IMR-90 (cell line): Measurements from ENCODE around the gene FRY. TPM values are rescaled to one million over a fixed set of nuclear protein-coding genes. Genes with fewer than 3 reads are reported as not detected.

Source experiments
- ATAC-seq: fragments of 200-7000 bp; cut with Tn5 transposase; 2 replicates; pipeline ENCODE4 v1.9.1; 2020; ENCODE audit warnings: low read depth, mild to moderate bottlenecking, moderate library complexity
- BruUV-seq: library from RNA; stranded (reverse); fragments of 400-500 nt; replicated peaks from 2 replicates; lab custom pipeline; 2021; lab: Mats Ljungman, UMichigan
- CTCF ChIA-PET: fragments of 300-600 bp; formaldehyde crosslinking; extraction: SDS; loops from one replicate; lab custom pipeline; 2021; ENCODE audit warnings: antibody characterized with exemption; lab: Yijun Ruan, JAX
- POLR2A ChIA-PET: fragments of 300-600 bp; sonication (Branson Sonifier 250); formaldehyde crosslinking; loops from one replicate; lab custom pipeline; 2022; ENCODE audit warnings: antibody characterized with exemption; ENCODE audit not compliant: unreplicated experiment; lab: Charles Lee
- DNase-seq: peaks from one replicate; pipeline ENCODE4 v3.0.0; 2013
- H2AFZ ChIP-seq: replicated peaks from 2 replicates; pipeline ENCODE3; 2013; ENCODE audit warnings: low read length, mild to moderate bottlenecking; ENCODE audit not compliant: poor library complexity
- H2AK5ac ChIP-seq: 2 replicates; pipeline ENCODE4 v1.6.1; 2013; ENCODE audit warnings: low read depth, low read length, inconsistent platforms
- H2AK9ac ChIP-seq: replicated peaks from 2 replicates; pipeline ENCODE3; 2013; ENCODE audit warnings: mild to moderate bottlenecking, low read depth, low read length, moderate library complexity; ENCODE audit not compliant: poor library complexity
- H2BK120ac ChIP-seq: 2 replicates; pipeline ENCODE4 v1.6.1; 2013; ENCODE audit warnings: low read depth, low read length, inconsistent platforms
- H2BK15ac ChIP-seq: 3 replicates; pipeline ENCODE4 v1.6.1; 2013; ENCODE audit warnings: low read depth, low read length, inconsistent platforms
- H2BK20ac ChIP-seq: 2 replicates; pipeline ENCODE4 v1.6.1; 2013; ENCODE audit warnings: low read depth, mild to moderate bottlenecking, inconsistent platforms, low read length, moderate library complexity
- H2BK5ac ChIP-seq: 2 replicates; pipeline ENCODE4 v1.6.1; 2013; ENCODE audit warnings: mild to moderate bottlenecking, low read depth, low read length, inconsistent platforms; ENCODE audit not compliant: poor library complexity, severe bottlenecking
- H3K14ac ChIP-seq: replicated peaks from 2 replicates; pipeline ENCODE4 v1.6.1; 2013; ENCODE audit warnings: low read depth, low read length, inconsistent platforms
- H3K18ac ChIP-seq: 2 replicates; pipeline ENCODE4 v1.6.1; 2013; ENCODE audit warnings: low read depth, low read length, control low read depth
- H3K23ac ChIP-seq: 2 replicates; pipeline ENCODE4 v1.6.1; 2013; ENCODE audit warnings: low read depth, low read length, inconsistent platforms
- H3K27ac ChIP-seq: 2 replicates; pipeline ENCODE4 v1.5.1; 2013; ENCODE audit warnings: mild to moderate bottlenecking, control low read depth, low read length; ENCODE audit not compliant: insufficient read depth
- H3K27me3 ChIP-seq: 2 replicates; pipeline ENCODE4 v1.6.1; 2013; ENCODE audit warnings: low read length; ENCODE audit not compliant: control insufficient read depth, insufficient read depth
- H3K36me3 ChIP-seq: 2 replicates; pipeline ENCODE4 v1.6.1; 2013; ENCODE audit warnings: low read length, mixed read lengths; ENCODE audit not compliant: control insufficient read depth, insufficient read depth
- H3K4ac ChIP-seq: 2 replicates; pipeline ENCODE4 v1.6.1; 2013; ENCODE audit warnings: low read depth, low read length, inconsistent platforms
- H3K4me1 ChIP-seq: 2 replicates; pipeline ENCODE4 v1.6.1; 2013; ENCODE audit warnings: low read length, mixed read lengths; ENCODE audit not compliant: control insufficient read depth, insufficient read depth
- H3K4me2 ChIP-seq: 2 replicates; pipeline ENCODE4 v1.6.1; 2013; ENCODE audit warnings: low read depth, mild to moderate bottlenecking, control low read depth, low read length, moderate library complexity
- H3K4me3 ChIP-seq: 2 replicates; pipeline ENCODE4 v1.5.1; 2013; ENCODE audit warnings: low read depth, mild to moderate bottlenecking, control low read depth, low read length, moderate library complexity; ENCODE audit not compliant: insufficient read depth
- H3K56ac ChIP-seq: 2 replicates; pipeline ENCODE4 v1.6.1; 2013; ENCODE audit warnings: low read length, inconsistent platforms; ENCODE audit not compliant: insufficient read depth; ENCODE audit errors: extremely low read depth
- H3K79me1 ChIP-seq, 2 experiments: 2 replicates each; pipeline ENCODE4 v1.6.1; 2013; ENCODE audit warnings: low read length in 2 of 2, inconsistent platforms in 1 of 2, low read depth in 1 of 2
- H3K9ac ChIP-seq: 2 replicates; pipeline ENCODE4 v1.6.1; 2013; ENCODE audit warnings: low read depth, low read length, control low read depth
- H3K9me1 ChIP-seq: 2 replicates; pipeline ENCODE4 v1.6.1; 2013; ENCODE audit warnings: low read length, inconsistent platforms; ENCODE audit not compliant: insufficient read depth
- H3K9me3 ChIP-seq: 2 replicates; pipeline ENCODE4 v1.6.1; 2013; ENCODE audit warnings: low read length; ENCODE audit not compliant: control insufficient read depth, insufficient read depth
- H4K20me1 ChIP-seq: 2 replicates; pipeline ENCODE4 v1.6.1; 2013; ENCODE audit warnings: low read length, inconsistent platforms; ENCODE audit not compliant: insufficient read depth
- H4K5ac ChIP-seq: 2 replicates; pipeline ENCODE4 v1.6.1; 2013; ENCODE audit warnings: mild to moderate bottlenecking, low read depth, low read length, control low read depth
- H4K8ac ChIP-seq, 2 experiments: 2 replicates each; pipeline ENCODE4 v1.6.1; 2013; ENCODE audit warnings: low read depth in 2 of 2, low read length in 2 of 2, control low read depth in 1 of 2, inconsistent platforms in 1 of 2
- H4K91ac ChIP-seq: 2 replicates; pipeline ENCODE4 v1.6.1; 2013; ENCODE audit warnings: low read depth, low read length, inconsistent platforms; ENCODE audit not compliant: insufficient read depth
- RAD21 ChIP-seq: IDR thresholded peaks from 2 replicates; pipeline ENCODE4 v1.6.1; 2012; ENCODE audit warnings: low read length, improper control_type of control experiment
- RCOR1 ChIP-seq: IDR thresholded peaks from 2 replicates; pipeline ENCODE4 v1.6.1; 2012; ENCODE audit warnings: mild to moderate bottlenecking, low read length, improper control_type of control experiment; ENCODE audit not compliant: insufficient replicate concordance
- WGBS, 2 experiments: methylation state at CpG; one replicate each; pipeline versions ENCODE4 v1.1.5 to v1.1.7; 2013; ENCODE audit warnings: missing lambda C conversion rate in 2 of 2; ENCODE audit not compliant: insufficient read length in 1 of 2; ENCODE audit errors: extremely low coverage in 2 of 2; 5-methylcytosine and 5-hydroxymethylcytosine counted together
- dilution Hi-C: fragments of 300-500 bp; cut with HindIII; formaldehyde crosslinking; loops from one replicate; pipeline ENCODE4 v1.14.3; 2018; ENCODE audit warnings: low sequenced_read_pairs; ENCODE audit not compliant: unreplicated experiment
- in situ Hi-C: fragments of 300-500 bp; cut with MboI; formaldehyde crosslinking; loops from 3 replicates; pipeline ENCODE4 v1.14.3; 2019; ENCODE audit warnings: low sequenced_read_pairs, inconsistent platforms, mixed read lengths
- intact Hi-C: fragments of 100-400 bp; cut with micrococcal nuclease; formaldehyde crosslinking; loops from 2 replicates; pipeline ENCODE4 v1.10.0; 2022
- polyA plus RNA-seq, 3 experiments: library from polyadenylated mRNA; depleted of rRNA; stranded (reverse); fragments of >200 nt; gene quantifications; 2 replicates each; pipeline ENCODE4 v1.2.3, GENCODE V29; 2012; ENCODE audit warnings: low replicate concordance in 1 of 3
- total RNA-seq: library from RNA; depleted of rRNA; stranded (reverse); fragments of >200 nt; gene quantifications from 2 replicates; pipeline ENCODE4 v1.2.3, GENCODE V29; 2012
- TF ChIP-seq, protein P1 (sequence below): conservative IDR thresholded peaks from 2 replicates; pipeline ENCODE4 v1.5.1; 2012; ENCODE audit warnings: mild to moderate bottlenecking, low read depth, low read length, improper control_type of control experiment
- TF ChIP-seq, protein P2 (sequence below): fragments of 150-350 bp; IDR thresholded peaks from 2 replicates; pipeline ENCODE4 v1.6.1; 2017; ENCODE audit warnings: mild to moderate bottlenecking, antibody characterized with exemption, low read length, low read depth

Gene FRY
- total and polyA plus RNA-seq, 2 of the 4 experiments (the other 2 are of a cell fraction): 3.0 to 4.8 TPM

DNA sequence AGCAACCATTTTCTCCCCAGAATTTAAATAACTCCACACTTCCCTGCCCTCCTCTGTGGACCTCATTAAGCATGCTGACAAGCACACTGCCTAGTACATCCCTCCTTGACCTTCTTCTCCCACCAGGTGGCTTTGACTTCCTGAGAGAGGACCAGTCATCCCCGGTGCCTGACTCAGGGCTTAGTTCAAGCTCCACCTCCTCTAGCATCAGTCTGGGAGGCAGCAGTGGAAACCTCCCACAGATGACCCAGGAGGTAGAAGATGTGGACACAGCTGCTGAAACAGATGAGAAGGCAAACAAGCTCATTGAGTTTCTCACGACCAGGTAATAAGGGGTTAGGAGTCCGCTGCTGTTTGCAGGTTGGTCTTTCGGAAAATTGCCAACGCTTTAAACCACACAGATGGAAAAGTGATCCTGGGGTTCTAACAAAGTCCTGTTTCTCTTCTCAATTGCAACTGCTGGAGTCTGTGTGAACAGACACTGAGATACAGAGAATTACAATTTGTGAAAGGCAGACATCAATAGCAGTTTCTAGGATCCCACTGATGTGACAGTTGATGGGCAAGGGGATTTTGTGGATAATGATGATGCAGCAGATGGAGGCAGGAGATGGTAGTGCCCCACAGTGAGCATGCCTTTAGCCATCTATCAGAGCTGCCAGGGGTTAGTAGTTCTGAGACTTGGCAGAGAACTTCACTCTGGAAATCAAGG lies 196.9 kb downstream of the FRY start:
- peak overlapping the region; percentile 88 for H3K4ac ChIP-seq
- peaks cover 7% of the 10 kb centered on the region for H3K9me1 ChIP-seq
- dilution Hi-C loops (no loop called here), in situ Hi-C loops (no loop called here), intact Hi-C loops (loop anchor here (5.0 kb wide), 2 partner anchors 196 to 281 kb away; partner anchors contain the start of gene FRY)
- H3K36me3 ChIP-seq: peaks cover 11% of the 10 kb centered on the region; the same call in 1 of the 2 replicates
- H2AK9ac ChIP-seq: no peak overlapping the region
- H3K18ac ChIP-seq: peak overlapping the region; percentile 54
- no peak overlapping the region; the same call in 1 of the 2 replicates for H3K23ac ChIP-seq
- ChIA-PET CTCF (no interaction called here), POLR2A (no interaction called here)
- BruUV-seq: no TSS peak
- peak overlapping the region; percentile 42 to 68; a peak in 3 of 4 replicates for H4K8ac ChIP-seq
- peak overlapping the region; percentile 30 for H3K14ac ChIP-seq
- peak overlapping the region; percentile 92 for H2AK5ac ChIP-seq
- H2BK5ac ChIP-seq: no peak overlapping the region
- no peak overlapping the region for H3K9ac ChIP-seq
- H3K4me3 ChIP-seq: no peak overlapping the region
- H3K9me3 ChIP-seq: no peaks in the 10 kb centered on the region
- no peak overlapping the region for H3K27ac ChIP-seq
- TF ChIP-seq, protein P1, sequence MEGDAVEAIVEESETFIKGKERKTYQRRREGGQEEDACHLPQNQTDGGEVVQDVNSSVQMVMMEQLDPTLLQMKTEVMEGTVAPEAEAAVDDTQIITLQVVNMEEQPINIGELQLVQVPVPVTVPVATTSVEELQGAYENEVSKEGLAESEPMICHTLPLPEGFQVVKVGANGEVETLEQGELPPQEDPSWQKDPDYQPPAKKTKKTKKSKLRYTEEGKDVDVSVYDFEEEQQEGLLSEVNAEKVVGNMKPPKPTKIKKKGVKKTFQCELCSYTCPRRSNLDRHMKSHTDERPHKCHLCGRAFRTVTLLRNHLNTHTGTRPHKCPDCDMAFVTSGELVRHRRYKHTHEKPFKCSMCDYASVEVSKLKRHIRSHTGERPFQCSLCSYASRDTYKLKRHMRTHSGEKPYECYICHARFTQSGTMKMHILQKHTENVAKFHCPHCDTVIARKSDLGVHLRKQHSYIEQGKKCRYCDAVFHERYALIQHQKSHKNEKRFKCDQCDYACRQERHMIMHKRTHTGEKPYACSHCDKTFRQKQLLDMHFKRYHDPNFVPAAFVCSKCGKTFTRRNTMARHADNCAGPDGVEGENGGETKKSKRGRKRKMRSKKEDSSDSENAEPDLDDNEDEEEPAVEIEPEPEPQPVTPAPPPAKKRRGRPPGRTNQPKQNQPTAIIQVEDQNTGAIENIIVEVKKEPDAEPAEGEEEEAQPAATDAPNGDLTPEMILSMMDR: 0 out of 2 replicates have a peak, but pooled peaks have one; percentile 6
- TF ChIP-seq, protein P2, sequence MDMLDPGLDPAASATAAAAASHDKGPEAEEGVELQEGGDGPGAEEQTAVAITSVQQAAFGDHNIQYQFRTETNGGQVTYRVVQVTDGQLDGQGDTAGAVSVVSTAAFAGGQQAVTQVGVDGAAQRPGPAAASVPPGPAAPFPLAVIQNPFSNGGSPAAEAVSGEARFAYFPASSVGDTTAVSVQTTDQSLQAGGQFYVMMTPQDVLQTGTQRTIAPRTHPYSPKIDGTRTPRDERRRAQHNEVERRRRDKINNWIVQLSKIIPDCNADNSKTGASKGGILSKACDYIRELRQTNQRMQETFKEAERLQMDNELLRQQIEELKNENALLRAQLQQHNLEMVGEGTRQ: no peak
- TF ChIP-seq RAD21 (peak; percentile 11; the same call in 1 of the 2 replicates), RCOR1 (no peak)
- no peak overlapping the region for H3K4me2 ChIP-seq
- no peaks in the 10 kb centered on the region for H4K20me1 ChIP-seq
- H3K56ac ChIP-seq: no peak overlapping the region
- no peaks in the 10 kb centered on the region for H3K27me3 ChIP-seq
- peak overlapping the region; percentile 83 for H2BK120ac ChIP-seq
- peak; percentile 84 for DNase-seq
- peak overlapping the region; percentile 37 for H4K91ac ChIP-seq
- peaks cover 21% of the 10 kb centered on the region for H3K4me1 ChIP-seq
- H2AFZ ChIP-seq: peak overlapping the region; percentile 62
- peak overlapping the region; percentile 58; the same call in 1 of the 2 replicates for H4K5ac ChIP-seq
- peak overlapping the region; percentile 91; the same call in 2 of the 3 replicates for H2BK15ac ChIP-seq
- H3K79me1 ChIP-seq: no peaks in the 10 kb centered on the region
- peak overlapping the region; percentile 83 for H2BK20ac ChIP-seq
- peak; percentile 12; the same call in 1 of the 2 replicates for ATAC-seq
- WGBS, 2 experiments: no CpG with 5 or more reads among the region's 5 CpGs
